GM19239 (cell line): ENCODE measurements around the gene MATR3.
A peak's percentile ranks its signal among the peaks of the same experiment; 100 is the strongest.
"Not testable (repeated sequence)": the region's sequence is repeated elsewhere in the genome, so short reads cannot be mapped to it uniquely, and the experiment has no call there.

ENCODE experiments used
- DNase-seq: peaks from one replicate; pipeline ENCODE4 v3.0.0; 2011; ENCODE audit warnings: low spot score; ENCODE audit not compliant: insufficient read length
- FAIRE-seq: peaks from 2 replicates; lab custom pipeline; 2011; peaks lifted over from hg19 to GRCh38; lab: Jason Lieb, UNC

MATR3 gene

DNA sequence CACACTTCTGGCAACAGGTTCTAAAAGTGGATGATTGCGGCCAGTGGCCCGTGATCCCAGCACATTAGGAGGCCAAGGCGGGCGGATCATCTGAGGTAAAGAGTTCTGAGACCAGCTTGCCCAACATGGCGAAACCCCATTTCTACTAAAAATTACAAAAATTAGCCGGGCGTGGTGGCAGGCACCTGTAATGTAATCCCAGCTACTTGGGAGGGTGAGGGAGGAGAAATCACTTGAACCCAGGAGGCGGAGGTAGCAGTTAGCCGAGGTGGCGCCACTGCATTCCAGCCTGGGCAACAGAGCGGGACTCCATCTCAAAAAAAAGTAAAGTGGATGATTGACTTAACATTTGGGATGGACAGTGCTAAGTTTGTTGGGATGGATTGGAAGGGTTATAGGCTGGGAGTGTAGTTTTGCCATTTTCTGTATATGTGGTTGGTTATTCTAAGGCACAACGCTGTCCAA, 3.4 kb downstream of the MATR3 start:
- DNase-seq (no peak), FAIRE-seq (no peak)

DNA sequence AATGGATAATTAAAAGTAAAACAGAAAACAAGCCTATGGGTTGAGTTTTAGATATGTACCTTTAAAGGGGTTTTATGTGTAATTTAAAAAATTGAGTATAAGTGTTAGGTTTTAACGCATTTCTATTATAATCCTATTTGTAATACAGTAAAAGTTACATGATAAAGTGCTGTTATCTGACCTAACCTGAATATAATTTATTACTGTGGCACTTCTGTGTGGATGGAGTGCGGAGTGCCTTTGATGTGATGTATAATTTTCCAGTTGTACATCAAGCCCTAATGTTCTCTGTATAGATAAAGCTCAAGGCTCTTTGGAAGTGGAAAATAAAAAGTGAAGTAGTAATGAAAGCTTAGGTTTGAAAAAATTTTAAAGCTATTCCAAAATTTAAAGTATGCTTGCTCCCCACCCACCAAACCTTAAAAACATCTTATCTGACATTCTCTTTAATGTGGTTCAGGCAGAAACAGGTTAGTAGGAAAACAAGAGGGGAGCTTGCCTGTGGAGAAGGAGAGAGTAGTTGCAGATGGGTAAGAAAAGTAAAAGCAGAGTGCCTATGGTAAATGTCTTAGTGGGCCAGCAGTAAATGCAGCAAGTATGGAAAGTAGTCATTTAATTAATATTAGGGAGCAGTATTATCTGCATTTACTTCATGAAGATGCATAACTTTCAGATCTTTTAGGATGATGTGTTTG, 4.0 kb downstream of the MATR3 start:
- DNase-seq (no peak), FAIRE-seq (no peak)

- FAIRE-seq (no peak), DNase-seq (no peak)
Measured at GRCh38 chr5:139298242-139298641, 4.7 kb downstream of the MATR3 start.

GRCh38 chr5:139299486-139299885, 5.9 kb downstream of the MATR3 start:
- no peak for DNase-seq
- FAIRE-seq, result no peak

- FAIRE-seq, result no peak
- DNase-seq, result no peak
Measured at GRCh38 chr5:139301808-139302499, 8.4 kb downstream of the MATR3 start.

- FAIRE-seq (peak; percentile 70), DNase-seq (no peak)
Measured at GRCh38 chr5:139304391-139305324, 11.1 kb downstream of the MATR3 start.

DNA sequence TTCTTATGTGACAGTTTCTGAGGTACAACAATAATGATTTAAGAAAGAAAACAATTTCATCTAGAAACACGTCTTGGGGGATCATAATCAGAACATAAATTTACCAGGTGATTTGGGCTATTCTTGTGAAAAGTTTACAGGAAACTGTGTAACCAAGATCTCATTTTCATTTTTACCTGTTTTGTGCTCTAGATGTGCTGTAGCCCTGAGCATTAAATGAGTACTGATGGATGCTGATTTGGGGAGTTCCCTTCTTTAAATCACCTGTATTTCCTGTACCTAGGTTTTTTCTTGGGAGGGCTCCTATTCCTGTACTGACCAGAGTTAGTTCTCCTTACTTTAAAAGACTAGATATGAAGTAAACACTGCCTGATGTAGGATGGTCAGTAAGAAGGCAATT, 12.7 kb downstream of the MATR3 start:
- DNase-seq, result no peak
- FAIRE-seq, result peak; percentile 78

- FAIRE-seq (no peak), DNase-seq (no peak)
Measured at GRCh38 chr5:139306628-139307379, 13.3 kb downstream of the MATR3 start.

DNA sequence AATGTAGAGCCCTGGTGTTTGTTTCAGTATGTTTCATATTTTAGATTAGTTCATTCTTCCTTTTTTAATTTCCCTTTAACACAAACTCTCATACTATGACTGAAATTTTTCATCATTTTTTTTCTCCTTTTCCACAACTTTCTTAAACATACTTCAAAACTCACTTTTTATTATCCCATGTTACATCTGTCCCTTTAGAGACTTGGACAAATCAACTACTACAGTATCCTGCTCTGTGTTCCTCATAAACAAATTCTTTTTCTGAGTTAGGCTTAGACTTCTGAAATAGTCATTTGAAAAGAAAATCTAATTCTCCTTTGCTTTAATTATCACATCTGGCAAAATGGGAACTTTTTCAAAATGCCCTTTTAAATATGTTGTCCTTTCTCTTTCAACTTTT, 15.3 kb downstream of the MATR3 start:
- FAIRE-seq (no peak), DNase-seq (no peak)

- DNase-seq, FAIRE-seq: not testable (repeated sequence)
Measured at GRCh38 chr5:139310715-139311186, 17.2 kb downstream of the MATR3 start.

DNA sequence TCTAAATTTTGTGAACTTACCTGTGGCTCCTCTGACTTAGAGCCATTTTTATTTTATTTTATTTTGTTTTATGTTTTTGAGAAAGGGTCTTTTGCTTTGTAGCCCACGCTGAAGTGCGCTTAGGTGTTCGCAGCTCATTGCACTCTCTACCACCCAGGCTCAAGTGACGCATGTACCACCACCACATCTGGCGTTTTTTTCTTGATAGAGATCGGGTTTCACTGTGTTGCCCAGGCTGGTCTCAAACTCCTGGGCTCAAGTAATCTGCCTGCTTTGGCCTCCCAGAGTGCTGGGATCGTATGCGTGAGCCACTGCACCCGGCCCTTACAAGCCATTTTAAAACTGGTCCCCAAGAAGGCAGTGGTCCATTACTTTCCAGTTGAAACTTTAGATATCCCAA, 18.5 kb downstream of the MATR3 start:
- FAIRE-seq (no peak), DNase-seq (no peak)

GRCh38 chr5:139314276-139314675, 20.7 kb downstream of the MATR3 start:
- DNase-seq (no peak), FAIRE-seq (no peak)

GRCh38 chr5:139315056-139315615, 21.6 kb downstream of the MATR3 start:
- FAIRE-seq, result no peak

DNA sequence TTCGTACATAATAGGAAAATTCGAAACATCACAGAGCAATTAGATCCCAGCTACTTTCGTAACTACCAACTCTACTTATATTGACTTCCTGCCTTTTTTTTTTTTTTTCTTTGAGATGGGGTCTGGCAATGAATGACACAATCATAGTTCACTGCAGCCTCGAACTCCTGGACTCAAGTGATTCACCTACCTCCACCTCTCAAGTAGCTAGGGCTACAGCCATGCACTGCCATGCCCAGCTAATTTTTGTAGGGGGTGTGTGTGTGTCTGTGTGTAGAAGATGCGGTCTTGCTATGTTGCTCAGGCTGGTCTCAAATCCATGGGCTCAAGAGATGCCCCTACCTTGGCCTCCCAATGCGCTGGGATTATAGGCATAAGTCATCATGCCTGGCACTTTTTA, 42.3 kb downstream of the MATR3 start:
- DNase-seq (no peak), FAIRE-seq (no peak)

More at GRCh38 chr5:139315056-139315615, 21.6 kb downstream of the MATR3 start:
- DNase-seq, result no peak

GRCh38 chr5:139340051-139340450, 46.5 kb downstream of the MATR3 start:
- FAIRE-seq, result no peak
- no peak for DNase-seq

GRCh38 chr5:139341187-139341688, 47.7 kb downstream of the MATR3 start:
- no peak for FAIRE-seq
- no peak for DNase-seq

GRCh38 chr5:139341689-139342422, 48.3 kb downstream of the MATR3 start, which contains the start of gene PAIP2:
TSS of gene PAIP2 (plus strand) at chr5:139341854. CDS start at chr5:139363785, 21,931 bp downstream.
- peak; percentile 83 for DNase-seq
- FAIRE-seq, result peak; percentile 96

GRCh38 chr5:139342423-139342723, 48.8 kb downstream of the MATR3 start:
- FAIRE-seq, result peak; percentile 79
- peak; percentile 45 for DNase-seq

DNA sequence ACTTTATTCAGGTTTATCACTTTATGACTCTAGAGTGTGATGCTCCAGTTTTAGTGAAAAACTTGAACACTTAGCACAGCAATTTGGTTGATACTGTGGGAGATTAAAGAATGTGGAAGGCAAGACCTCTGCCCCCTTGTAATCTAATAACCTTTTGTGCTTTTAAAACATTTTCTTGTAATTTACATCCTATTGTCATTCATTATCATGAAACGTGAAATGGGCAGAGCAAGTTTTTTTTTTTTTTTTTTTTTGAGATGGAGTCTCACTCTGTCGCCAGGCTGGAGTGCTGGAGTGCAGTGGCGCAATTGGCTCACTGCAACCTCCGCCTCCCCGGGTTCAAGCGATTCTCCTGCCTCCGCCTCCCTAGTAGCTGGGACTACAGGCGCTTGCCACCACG, 49.9 kb downstream of the MATR3 start:
- no peak for FAIRE-seq
- DNase-seq, result no peak
